Head of caudate nucleus (tissue), 42 donors: Measurements from ENCODE around the gene OGFOD1.
A peak's percentile ranks its signal among the peaks of the same experiment; 100 is the strongest.

Experiments
- DNase-seq, 42 donors: peaks; one replicate each; pipeline versions ENCODE4 v3.0.0 to v3.0.0-alpha.2; 2020 to 2021; ENCODE audit warnings: mixed read lengths in 7 of 42
- intact Hi-C: fragments of 100-400 bp; cut with DNase I; formaldehyde crosslinking; loops from one replicate; pipeline ENCODE4 v1.15.0; 2022

OGFOD1 gene

DNA sequence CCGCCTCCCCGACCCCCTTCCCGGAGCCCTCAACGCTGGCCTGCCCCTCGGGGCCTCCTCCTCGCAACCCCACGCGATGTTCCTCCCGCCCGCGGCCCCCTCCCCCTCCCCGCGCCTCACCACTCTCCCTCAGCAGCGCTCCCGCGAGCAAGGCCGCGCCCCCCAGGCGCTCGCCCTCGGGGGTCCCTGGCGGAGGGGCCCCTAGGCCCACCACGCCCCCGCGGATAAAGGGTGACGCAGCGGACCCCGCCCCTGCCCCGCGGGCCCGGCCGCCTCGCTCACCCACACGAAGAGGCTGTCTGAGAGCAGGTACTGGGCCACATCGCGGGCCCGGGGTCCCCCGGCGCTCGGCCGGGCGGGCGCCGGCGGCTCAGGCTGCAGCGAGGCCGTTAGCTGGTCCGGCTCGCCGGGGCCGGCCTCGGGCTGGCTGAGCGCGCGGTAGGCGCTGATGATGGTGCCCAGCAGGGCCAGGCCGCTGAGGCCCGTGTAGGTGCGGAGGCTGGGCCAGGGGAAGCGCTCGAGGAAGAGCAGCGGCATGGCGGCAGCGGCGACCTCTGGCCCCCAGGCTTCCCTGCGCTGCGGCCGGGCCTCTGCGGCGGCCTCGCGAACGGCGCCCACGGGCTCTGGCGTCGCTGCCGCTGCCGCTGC is 26.4 kb upstream of the OGFOD1 start:
- intact Hi-C loops: no loop called here

DNA sequence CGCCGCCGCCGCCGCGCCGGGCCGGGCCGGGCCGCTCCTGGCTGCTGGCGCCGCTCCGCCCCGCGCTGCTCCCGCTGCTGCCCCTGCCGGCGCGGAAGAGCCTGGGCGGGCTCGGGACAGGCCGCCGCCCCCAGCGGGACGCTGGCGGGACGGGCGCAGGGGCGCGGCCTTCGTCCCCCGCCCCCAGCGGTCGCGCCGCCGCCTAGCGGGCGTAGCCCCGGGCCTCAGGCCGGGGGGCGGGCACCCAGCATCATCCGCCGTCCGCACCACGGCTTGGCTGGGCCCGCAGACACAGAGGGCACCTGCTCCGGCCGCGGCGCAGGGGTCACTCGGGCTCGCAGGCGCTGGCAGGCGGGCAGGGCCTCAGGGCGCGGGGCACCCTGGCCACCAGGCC is 25.9 kb upstream of the OGFOD1 start, which contains the start of gene AMFR:
TSS of gene AMFR (minus strand) at position 107 of the 394 bp plus-strand sequence. CDS start 218 bp downstream, outside the sequence.
- intact Hi-C loops: no loop called here
- peak in 38 of 42 donors; percentile 28 to 82 (median 64) for DNase-seq

More for the DNA sequence above, 26.4 kb upstream of the OGFOD1 start:
- peak in 35 of 42 donors; percentile 6 to 64 (median 38) for DNase-seq

DNA sequence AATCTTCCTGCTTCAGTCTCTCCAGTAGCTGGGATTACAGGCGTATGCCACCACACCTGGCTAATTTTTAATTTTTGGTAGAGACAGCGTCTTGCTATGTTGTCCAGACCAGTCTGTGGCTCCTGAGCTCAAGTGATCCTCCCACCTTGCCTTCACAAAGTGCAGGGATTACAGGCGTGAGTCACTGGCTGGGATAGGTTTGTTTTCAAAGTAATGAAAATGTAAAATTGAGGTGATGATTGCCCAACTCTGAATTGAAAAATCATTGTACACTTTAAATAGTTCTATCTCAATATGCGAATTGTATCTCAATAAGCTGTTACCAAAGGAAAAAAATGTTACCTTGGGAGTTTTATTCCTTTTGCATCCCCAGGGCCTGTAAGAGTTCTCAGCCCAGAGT is 24.8 kb upstream of the OGFOD1 start:
- intact Hi-C loops: no loop called here
- DNase-seq: peak in 10 of 42 donors; percentile 13 to 61 (median 33)

DNA sequence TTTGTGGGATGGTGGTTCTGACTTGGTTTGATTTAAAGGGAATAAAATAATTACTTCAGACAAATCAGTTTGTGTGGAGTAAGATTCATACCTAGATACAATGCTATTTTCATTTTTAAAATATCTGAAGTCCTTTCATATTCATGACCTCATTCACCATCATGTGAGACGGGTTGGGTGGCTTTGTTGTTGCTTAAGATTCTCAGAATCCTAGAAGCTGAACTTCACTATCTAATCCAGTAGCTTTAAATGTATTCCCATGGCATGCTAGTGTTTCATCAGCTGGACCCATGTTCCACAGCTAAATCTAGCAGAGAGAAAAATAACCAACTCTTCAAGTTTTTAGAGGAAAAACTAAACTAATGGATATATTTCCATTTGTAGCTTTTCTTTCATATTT is 23.3 kb upstream of the OGFOD1 start:
- DNase-seq: no peak
- intact Hi-C loops: no loop called here

DNA sequence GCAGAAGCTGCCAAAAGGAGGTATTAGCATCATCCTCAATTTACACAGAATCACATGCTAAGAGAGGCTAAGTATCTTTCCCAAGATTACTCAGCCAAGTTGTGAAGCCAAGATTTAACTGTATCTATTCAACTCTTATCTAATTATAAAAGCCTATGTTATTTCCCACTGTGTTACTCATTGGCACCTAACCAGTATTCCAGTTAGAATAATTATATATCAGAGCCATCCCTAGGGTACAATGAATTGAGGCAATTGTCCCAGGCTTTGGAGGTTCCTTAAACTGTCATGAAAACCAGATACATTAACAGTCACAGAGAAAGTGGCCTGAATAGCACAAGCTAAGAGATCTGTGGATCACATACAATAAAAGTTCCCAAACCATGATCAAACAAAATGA is 15.1 kb upstream of the OGFOD1 start:
- intact Hi-C loops: no loop called here
- DNase-seq: no peak

DNA sequence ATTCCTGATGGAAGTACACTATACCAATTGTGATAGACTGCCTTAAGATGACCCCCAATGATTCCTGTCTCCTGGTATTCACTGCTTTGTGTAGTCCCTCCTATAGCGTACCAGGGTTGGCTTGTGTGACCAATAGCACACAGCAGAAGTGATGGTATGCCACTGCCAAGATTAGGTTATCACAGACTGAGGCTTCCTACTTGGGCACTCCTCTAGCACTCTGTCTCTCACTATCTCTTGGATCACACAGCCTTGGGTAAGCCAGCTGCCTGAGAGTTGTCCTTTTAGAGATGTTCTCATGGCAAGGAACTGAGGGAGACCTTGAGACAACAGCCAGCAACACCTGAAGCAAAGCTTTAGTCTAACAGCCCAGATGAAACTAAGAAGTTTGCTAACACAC is 13.3 kb upstream of the OGFOD1 start:
- DNase-seq: no peak
- intact Hi-C loops: no loop called here

DNA sequence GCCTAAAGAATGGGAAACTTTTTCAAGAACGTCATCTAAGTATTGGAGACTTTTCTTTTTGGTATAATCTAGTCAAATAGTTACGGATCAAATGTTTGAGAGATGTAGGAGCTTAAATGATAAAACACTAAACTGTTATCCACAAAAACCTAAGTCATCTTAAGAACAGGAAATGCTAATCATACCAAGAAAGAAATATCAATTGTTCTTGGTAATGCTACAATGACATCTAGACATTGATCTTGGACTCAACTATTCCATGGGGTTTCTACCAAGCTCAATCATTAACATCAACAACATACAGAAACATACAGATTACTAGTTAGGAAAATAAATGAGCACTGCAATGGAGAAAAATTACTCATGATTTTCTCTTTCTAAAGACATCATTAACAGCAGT is 4.1 kb upstream of the OGFOD1 start:
- DNase-seq: no peak
- intact Hi-C loops: no loop called here

DNA sequence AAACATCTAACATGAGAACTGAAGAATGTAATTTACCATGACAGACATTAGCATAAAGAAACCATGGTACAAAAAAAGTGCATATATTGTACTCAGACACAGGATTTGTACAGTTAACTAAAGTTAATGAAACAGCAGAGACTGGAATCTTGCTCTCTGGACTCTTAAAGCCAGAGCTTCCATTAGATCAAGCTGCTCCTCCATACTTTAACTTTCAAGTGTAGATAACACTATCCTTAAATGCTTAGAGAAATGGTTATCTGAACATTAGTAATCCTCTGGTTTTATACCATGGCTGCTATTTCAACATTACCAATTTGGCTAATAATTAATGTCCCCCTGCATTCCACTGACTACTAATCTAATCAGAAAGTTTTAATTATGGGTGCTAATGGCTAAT is 3.3 kb upstream of the OGFOD1 start:
- intact Hi-C loops: no loop called here
- DNase-seq: no peak

DNA sequence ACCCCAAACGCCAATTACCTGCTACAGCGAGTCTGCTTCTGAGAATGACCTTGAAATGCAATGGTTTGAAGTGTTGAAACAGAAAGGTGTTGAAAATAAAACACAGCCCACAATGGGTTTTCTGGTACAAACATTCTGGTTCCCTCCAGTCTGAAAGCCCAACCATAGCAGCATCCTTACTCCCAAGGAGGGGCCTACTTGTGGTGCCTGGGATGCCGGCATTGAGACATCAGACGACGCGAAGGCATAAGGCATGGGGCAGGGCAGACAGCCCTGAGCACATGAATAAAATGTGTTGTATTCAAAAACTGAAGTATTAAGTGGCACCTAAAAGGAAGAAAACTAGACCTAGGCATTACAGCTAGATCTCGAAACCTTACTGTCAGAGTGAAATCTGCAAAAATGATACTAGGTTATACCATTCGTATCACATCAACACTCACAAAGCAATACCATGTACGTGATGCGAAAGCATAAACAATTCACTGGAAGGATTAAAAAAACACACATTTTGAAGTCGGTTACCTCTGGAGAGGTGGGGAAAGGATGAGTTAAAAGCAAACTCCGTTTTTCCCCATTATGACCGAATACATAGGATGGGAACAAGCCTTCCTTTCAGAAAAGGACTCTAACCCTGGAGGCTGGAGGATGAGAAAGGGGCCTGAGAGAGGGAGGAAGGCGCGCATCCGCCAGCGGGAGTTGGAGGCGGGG is 924 bp upstream of the OGFOD1 start:
- intact Hi-C loops: no loop called here
- DNase-seq: peak in 4 of 42 donors; percentile 20 to 32 (median 24)

DNA sequence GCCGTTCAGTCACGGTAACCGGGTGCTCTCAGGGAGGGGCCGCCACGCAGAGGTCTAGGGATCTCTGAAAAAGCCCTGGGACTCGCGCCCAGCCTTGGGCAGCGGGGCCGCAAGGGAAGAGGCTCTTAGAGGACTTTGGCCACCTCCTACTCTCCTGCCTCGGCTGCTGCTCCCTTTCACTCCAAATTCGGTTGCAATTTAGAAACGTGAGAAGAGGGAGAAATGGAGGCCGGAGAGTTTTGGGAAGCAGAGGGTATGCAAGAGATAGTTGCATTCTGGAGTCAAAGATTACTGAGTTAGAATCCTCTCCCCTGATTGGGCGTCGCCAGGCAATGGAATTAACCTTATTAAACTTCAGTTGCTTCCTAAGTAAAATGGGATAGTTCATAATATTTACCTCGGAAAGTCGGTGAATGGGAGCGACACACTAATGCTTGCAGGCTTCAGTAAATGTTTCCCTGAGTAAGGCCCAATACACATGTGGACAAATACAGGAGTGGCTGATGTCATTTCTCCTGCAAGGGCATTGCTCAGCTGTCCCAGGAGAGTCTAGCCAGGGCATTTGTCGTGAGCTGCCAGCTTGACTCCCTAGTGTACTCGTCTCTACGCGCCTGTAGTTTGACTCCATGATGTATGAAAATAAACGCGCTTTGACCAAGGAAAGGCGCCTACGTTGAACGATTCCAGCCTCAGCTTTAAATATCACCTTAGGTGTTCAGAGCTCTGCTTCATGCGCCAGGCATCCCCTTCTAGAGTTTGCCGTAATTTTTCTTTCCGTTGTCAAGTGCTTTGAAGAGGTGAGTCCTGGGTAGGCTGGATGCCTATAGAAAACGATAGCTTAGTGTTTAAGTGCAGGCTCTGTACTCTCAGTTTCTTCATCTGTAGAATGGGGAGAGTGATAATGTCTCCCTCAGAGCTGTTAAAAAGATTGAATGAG is 667 bp downstream of the OGFOD1 start:
- intact Hi-C loops: no loop called here
- peak in 4 of 42 donors; percentile 5 to 42 (median 14) for DNase-seq

DNA sequence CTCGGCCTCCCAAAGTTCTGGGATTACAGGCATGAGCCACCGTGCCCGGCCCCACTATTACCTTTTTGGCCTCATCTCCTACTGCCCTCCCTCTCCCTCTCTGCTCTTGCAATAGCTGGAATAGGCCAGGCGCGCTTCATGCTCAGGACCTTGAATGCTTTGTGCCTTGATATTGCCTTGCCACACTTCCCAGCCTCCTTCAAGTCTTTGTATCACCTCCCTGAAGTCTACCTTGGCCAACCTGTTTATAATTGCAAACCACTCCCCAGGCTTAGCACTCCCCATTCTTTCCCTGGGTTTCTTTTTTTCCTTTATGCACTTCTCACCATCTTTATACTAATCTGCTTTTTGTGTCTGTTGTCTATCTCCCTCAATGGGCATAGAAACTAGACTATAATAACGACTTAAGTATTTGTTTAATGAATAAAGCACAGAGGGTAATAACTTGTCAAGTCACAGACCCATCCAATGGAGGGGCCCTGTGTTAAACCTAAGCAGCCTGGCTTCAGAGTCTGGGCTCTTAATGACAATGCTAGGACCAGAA is 6.6 kb downstream of the OGFOD1 start:
- intact Hi-C loops: no loop called here
- DNase-seq: no peak

DNA sequence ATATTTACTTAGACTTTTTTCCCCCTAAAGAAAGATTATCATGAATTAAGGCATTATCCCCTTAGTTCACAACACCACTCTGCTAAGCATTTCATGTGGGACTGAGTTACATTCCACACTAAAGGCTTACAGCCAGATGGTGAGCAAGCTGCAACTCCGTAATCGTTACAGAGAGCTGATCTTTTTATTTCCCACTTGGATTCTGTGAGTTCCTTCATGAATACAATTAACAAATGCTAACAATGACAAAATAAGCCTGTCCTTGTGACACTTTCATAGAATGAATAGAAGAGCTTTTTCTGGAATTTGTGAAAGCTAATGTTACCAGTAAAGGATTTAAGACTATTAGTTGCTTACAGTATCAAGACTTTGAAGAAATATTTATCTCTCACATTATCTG is 8.7 kb downstream of the OGFOD1 start:
- intact Hi-C loops: no loop called here
- DNase-seq: peak in 4 of 42 donors; percentile 11 to 36 (median 29)

DNA sequence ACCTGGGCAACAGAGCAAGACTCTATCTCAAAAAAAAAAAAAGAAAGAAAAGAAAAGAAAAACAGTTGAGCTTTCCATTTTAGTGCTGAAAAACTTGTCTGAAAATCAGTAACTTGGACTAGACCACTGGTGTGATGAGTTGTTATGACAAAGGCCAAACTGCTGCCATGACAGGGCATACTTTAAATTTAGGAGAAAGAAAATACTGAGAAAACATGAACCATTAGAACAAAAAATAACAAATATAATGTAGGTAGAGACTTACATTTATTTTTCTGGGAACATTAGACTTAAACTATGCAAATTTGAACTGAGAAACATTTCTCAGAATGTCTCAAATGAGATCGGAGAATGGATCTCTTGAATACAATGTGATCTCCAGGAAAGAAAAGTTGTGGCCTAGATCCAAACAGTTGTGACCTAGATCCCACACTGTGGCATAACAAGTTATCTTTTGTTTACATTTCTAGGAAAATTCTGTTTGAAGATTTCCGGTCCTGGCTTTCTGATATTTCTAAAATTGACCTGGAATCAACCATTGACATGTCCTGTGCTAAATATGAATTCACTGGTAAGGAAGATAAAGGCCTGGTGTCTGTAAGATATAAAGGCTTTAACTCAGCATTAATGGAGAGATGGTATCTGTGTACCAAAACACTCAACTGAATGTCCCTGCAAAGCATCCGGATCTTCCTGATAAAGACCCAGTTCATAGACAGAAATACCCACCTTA is 10.9 kb downstream of the OGFOD1 start:
- intact Hi-C loops: no loop called here
- DNase-seq: no peak

DNA sequence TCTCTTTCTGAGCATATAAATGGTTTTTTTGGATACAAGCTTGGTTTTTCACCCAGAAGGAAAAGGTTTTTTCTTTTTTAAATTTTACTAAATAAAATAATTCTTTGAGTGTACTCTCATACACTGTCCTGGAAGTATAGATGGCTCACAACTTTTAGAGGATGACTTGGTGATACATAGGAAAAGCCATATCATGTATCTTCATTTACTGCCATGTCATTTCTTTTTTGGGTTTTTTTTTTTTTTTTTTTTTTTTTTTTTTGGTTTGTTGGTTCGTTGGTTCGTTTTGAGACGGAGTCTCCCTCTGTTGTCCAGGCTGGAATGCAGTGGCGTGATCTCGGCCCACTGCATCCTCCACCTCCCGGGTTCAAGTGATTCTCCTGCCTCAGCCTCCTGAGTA is 11.8 kb downstream of the OGFOD1 start:
- intact Hi-C loops: no loop called here
- no peak for DNase-seq

DNA sequence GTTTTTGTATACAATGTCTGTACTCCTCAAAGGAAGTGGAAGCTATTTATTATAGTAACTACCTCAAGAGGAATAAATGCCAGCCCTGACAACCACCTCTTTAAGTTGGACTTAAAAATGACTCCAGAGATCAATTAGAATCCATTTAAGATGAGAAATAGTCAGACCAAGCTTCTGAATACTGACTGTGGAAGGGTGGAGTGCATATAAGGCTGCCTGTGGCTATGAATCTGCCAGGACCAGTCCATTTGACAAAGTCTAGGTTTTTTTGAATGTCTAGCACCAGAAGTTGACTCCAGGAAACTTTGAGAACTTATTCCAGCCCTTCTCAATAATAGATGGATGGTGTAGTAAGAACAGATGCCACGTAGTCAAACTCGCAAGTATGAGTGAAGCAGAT is 15.0 kb downstream of the OGFOD1 start:
- intact Hi-C loops: no loop called here
- no peak for DNase-seq

DNA sequence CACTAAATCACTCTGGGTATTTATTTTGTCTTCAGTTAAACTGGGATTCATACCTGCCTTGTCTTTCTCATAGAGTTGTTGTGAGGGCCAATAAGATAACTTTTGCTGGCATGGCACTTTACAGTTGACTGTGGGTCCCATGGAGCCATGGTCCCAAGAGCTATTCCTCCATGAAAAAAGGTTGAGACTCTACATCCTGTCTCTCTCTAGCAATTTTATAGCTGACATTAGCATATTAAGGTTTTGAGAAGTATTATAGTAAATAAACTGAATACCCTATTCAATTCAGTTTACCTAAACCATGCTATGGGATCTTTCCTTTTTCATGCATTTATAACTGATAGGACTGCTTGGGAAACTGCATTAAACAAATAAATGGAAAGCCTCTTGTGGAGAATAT is 17.4 kb downstream of the OGFOD1 start:
- no peak for DNase-seq
- intact Hi-C loops: no loop called here

DNA sequence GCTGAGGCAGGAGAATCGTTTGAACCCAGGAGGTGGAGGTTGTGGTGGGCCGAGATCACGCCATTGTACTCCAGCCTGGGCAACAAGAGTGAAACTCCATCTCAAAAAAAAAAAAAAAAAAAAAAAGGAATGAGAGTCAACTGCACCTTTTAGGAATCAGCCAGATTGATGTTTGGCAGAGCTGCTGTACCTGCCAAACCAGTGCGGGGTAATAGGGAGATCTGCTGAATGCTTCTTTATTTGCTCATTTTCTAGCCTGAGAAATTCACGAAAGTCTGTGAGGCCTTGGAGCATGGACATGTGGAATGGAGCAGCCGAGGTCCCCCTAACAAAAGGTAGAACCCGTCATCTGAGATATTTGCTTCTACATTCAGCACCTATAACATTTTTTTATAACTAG is 18.4 kb downstream of the OGFOD1 start:
- intact Hi-C loops: no loop called here
- DNase-seq: peak in 1 of 42 donors; percentile 21

DNA sequence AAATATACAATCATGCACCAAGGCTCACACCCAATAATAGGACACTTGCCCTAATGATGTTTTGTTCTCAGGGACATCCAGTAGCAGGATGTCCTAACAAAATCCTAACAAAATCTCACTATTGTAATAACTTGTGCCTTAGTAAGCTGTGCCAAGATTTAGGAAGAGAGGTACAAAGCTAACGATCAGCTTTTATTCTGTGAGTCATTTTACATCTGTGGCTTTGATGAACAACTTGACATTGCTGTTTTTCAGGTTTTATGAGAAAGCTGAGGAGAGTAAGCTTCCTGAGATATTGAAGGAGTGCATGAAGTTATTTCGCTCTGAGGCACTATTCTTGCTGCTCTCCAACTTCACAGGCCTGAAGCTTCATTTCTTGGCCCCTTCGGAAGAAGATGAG is 18.9 kb downstream of the OGFOD1 start:
- no peak for DNase-seq
- intact Hi-C loops: no loop called here

DNA sequence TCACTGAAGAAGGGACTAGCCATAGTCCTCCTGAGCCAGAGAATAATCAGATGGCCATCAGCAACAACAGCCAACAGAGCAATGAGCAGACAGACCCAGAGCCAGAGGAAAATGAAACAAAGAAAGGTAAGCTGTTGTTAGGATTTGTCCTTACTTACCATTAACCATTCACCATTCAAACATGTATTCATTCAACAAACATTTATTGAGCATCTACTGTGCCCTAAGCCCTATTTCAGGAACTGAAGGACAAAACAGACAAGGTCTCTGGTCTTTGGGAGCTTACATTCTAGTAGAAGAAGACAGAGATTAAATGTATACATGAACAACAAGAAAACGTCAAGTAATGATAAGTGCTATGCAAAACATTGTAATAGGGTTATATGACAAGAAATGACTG is 19.3 kb downstream of the OGFOD1 start:
- no peak for DNase-seq
- intact Hi-C loops: no loop called here
